SU-DHL-6 (cell line): Measurements from ENCODE around the gene GPRC5A.

ENCODE experiments used
- EZH2phosphoT487 ChIP-seq: fragments of 200-600 bp; sonication (generic), shearing (Covaris generic); conservative IDR thresholded peaks from 2 replicates; pipeline ENCODE4 v1.6.1; 2018; ENCODE audit warnings: mild to moderate bottlenecking, antibody characterized with exemption, low read length, moderate library complexity, mixed read lengths
- TF ChIP-seq, protein P1 (sequence below): fragments of 200-600 bp; sonication (generic); IDR thresholded peaks from one replicate; pipeline ENCODE4 v1.5.1; 2017; ENCODE audit warnings: antibody characterized with exemption, mild to moderate bottlenecking, low read length, moderate library complexity; ENCODE audit not compliant: insufficient read depth, poor library complexity, severe bottlenecking

DNA sequence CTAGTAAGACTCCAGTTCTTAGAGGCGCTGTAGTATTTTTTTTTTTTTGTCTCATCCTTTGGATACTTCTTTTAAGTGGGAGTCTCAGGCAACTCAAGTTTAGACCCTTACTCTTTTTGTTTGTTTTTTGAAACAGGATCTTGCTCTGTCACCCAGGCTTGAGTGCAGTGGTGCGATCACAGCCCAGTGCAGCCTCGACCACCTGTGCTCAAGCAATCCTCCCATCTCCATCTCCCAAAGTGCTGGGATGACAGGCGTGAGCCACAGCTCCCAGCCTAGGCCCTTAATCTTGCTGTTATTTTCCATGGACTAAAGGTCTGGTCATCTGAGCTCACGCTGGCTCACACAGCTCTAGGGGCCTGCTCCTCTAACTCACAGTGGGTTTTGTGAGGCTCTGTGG, 21.3 kb downstream of the GPRC5A start:
- TF ChIP-seq, protein P1, sequence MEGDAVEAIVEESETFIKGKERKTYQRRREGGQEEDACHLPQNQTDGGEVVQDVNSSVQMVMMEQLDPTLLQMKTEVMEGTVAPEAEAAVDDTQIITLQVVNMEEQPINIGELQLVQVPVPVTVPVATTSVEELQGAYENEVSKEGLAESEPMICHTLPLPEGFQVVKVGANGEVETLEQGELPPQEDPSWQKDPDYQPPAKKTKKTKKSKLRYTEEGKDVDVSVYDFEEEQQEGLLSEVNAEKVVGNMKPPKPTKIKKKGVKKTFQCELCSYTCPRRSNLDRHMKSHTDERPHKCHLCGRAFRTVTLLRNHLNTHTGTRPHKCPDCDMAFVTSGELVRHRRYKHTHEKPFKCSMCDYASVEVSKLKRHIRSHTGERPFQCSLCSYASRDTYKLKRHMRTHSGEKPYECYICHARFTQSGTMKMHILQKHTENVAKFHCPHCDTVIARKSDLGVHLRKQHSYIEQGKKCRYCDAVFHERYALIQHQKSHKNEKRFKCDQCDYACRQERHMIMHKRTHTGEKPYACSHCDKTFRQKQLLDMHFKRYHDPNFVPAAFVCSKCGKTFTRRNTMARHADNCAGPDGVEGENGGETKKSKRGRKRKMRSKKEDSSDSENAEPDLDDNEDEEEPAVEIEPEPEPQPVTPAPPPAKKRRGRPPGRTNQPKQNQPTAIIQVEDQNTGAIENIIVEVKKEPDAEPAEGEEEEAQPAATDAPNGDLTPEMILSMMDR: no peak
- TF ChIP-seq EZH2phosphoT487: no peak
